K562 (cell line): ENCODE results near the gene RNASEH2A. TPM values are rescaled to one million over a fixed set of nuclear protein-coding genes. Genes with fewer than 3 reads are reported as not detected.

ENCODE experiments used
- CTBP1 ChIP-seq: fragments of 450-650 bp; IDR thresholded peaks from 2 replicates; pipeline ENCODE4 v1.6.1; 2016; ENCODE audit warnings: borderline replicate concordance
- IRF2 ChIP-seq: sonication (generic); formaldehyde crosslinking; IDR thresholded peaks from 2 replicates; pipeline ENCODE4 v1.8.1; 2022; ENCODE audit warnings: mild to moderate bottlenecking, missing genetic modification reagents
- KLF13 ChIP-seq: fragments of 450-650 bp; IDR thresholded peaks from 2 replicates; pipeline ENCODE4 v1.6.1; 2016; ENCODE audit warnings: missing genetic modification characterization, low read depth, mild to moderate bottlenecking, missing compliant biosample characterization, moderate library complexity, borderline replicate concordance
- MCM3 ChIP-seq: fragments of 450-650 bp; IDR thresholded peaks from 2 replicates; pipeline ENCODE4 v1.6.1; 2016
- RCOR1 ChIP-seq, 2 experiments: IDR thresholded peaks; 2 replicates each; pipeline ENCODE4 v1.6.1; 2012; ENCODE audit warnings: low read depth in 2 of 2, low read length in 2 of 2, borderline replicate concordance in 1 of 2, improper control_type of control experiment in 1 of 2
- SETDB1 ChIP-seq: IDR thresholded peaks from one replicate; pipeline ENCODE4 v1.6.1; 2012; ENCODE audit warnings: low read length, control low read depth, inconsistent platforms
- SPI1 ChIP-seq: IDR thresholded peaks from 2 replicates; pipeline ENCODE4 v1.6.1; 2011; ENCODE audit warnings: low read depth, low read length, control low read depth, borderline replicate concordance
- SRF ChIP-seq, 2 experiments: fragments of 250-450, 450-650 bp in 1 of 2; sonication (Bioruptor Pico) in 1 of 2; sonication (generic) in 1 of 2; formaldehyde crosslinking; IDR thresholded peaks; 2 replicates each; pipeline versions ENCODE4 v1.5.0 to v1.5.1; 2020 to 2022; ENCODE audit warnings: mild to moderate bottlenecking in 1 of 2, missing genetic modification reagents in 1 of 2
- TCF3 ChIP-seq: sonication (generic); formaldehyde crosslinking; IDR thresholded peaks from 2 replicates; pipeline ENCODE4 v1.4.0; 2020; ENCODE audit warnings: mild to moderate bottlenecking, missing genetic modification reagents
- ZBTB17 ChIP-seq: fragments of 450-650 bp; formaldehyde crosslinking; IDR thresholded peaks from 2 replicates; pipeline ENCODE4 v1.4.0; 2020; ENCODE audit warnings: mild to moderate bottlenecking
- polyA plus RNA-seq, 8 experiments: library from polyadenylated mRNA; depleted of rRNA in 4 of 8; stranded (reverse) in 5 of 8; unstranded in 3 of 8; fragments of >200 nt; fragmentation: Nextera tagmentation in 2 of 8; fragmentation: Illumina TruSeq in 1 of 8; extraction: Ambion mirVana in 2 of 8; extraction: Trizol in 1 of 8; gene quantifications; 2 replicates each; pipeline versions ENCODE4 v1.2.1 to v1.2.3, GENCODE V29; 2011 to 2014; ENCODE audit warnings: inconsistent platforms in 1 of 8, missing spikeins in 1 of 8
- total RNA-seq, 7 experiments: library from RNA; depleted of rRNA in 6 of 7; stranded (reverse); fragments of >200 nt in 6 of 7; fragmentation: Illumina TruSeq in 2 of 7; extraction: Trizol in 2 of 7; gene quantifications; 2 replicates each; pipeline versions ENCODE4 v1.2.1 to v1.2.3, GENCODE V29; 2011 to 2021; ENCODE audit warnings: low replicate concordance in 1 of 7
- TF ChIP-seq, protein P1 (sequence below), 2 experiments: fragments of 450-650 bp in 1 of 2; IDR thresholded peaks; 2 replicates each; pipeline ENCODE4 v1.6.1; 2011 to 2017; ENCODE audit warnings: low read depth in 2 of 2, antibody characterized with exemption in 1 of 2, borderline replicate concordance in 1 of 2, low read length in 1 of 2, mild to moderate bottlenecking in 1 of 2, mixed read lengths in 1 of 2; ENCODE audit not compliant: control insufficient read depth in 1 of 2
- TF ChIP-seq, protein P2 (sequence below): fragments of 250-450 bp; sonication (Bioruptor Pico); IDR thresholded peaks from 2 replicates; pipeline ENCODE4 v1.5.1; 2021; ENCODE audit warnings: mild to moderate bottlenecking
- TF ChIP-seq, protein P3 (sequence below): fragments of 450-650 bp; conservative IDR thresholded peaks from 2 replicates; pipeline ENCODE4 v1.6.1; 2016; ENCODE audit warnings: missing genetic modification characterization, low read depth, mild to moderate bottlenecking, missing compliant biosample characterization, moderate library complexity
- TF ChIP-seq, protein P4 (sequence below): fragments of 450-650 bp; IDR thresholded peaks from 2 replicates; pipeline ENCODE4 v1.6.1; 2018; ENCODE audit not compliant: partially characterized antibody
- TF ChIP-seq, protein P5 (sequence below): fragments of 250-450 bp; sonication (Bioruptor Pico); IDR thresholded peaks from 2 replicates; pipeline ENCODE4 v1.8.0; 2022; ENCODE audit warnings: moderate library complexity, mild to moderate bottlenecking, inconsistent platforms

The RNASEH2A gene
- total and polyA plus RNA-seq, 9 of the 15 experiments (the other 6 are each of a cell fraction or from before 2014, with no cell fraction given) = 22.3 to 78.0 (median 61.7) TPM

DNA sequence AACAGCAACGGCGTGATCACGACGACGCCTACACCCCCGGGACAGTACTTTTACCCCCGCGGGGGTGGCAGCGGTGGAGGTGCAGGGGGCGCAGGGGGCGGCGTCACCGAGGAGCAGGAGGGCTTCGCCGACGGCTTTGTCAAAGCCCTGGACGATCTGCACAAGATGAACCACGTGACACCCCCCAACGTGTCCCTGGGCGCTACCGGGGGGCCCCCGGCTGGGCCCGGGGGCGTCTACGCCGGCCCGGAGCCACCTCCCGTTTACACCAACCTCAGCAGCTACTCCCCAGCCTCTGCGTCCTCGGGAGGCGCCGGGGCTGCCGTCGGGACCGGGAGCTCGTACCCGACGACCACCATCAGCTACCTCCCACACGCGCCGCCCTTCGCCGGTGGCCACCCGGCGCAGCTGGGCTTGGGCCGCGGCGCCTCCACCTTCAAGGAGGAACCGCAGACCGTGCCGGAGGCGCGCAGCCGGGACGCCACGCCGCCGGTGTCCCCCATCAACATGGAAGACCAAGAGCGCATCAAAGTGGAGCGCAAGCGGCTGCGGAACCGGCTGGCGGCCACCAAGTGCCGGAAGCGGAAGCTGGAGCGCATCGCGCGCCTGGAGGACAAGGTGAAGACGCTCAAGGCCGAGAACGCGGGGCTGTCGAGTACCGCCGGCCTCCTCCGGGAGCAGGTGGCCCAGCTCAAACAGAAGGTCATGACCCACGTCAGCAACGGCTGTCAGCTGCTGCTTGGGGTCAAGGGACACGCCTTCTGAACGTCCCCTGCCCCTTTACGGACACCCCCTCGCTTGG is 14.1 kb upstream of the RNASEH2A start (continued):
- TF ChIP-seq, protein P1, sequence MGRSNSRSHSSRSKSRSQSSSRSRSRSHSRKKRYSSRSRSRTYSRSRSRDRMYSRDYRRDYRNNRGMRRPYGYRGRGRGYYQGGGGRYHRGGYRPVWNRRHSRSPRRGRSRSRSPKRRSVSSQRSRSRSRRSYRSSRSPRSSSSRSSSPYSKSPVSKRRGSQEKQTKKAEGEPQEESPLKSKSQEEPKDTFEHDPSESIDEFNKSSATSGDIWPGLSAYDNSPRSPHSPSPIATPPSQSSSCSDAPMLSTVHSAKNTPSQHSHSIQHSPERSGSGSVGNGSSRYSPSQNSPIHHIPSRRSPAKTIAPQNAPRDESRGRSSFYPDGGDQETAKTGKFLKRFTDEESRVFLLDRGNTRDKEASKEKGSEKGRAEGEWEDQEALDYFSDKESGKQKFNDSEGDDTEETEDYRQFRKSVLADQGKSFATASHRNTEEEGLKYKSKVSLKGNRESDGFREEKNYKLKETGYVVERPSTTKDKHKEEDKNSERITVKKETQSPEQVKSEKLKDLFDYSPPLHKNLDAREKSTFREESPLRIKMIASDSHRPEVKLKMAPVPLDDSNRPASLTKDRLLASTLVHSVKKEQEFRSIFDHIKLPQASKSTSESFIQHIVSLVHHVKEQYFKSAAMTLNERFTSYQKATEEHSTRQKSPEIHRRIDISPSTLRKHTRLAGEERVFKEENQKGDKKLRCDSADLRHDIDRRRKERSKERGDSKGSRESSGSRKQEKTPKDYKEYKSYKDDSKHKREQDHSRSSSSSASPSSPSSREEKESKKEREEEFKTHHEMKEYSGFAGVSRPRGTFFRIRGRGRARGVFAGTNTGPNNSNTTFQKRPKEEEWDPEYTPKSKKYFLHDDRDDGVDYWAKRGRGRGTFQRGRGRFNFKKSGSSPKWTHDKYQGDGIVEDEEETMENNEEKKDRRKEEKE (IDR thresholded peaks at IDR 0.05; ENCODE audit: borderline replicate concordance in 1 of 2, control insufficient read depth in 1 of 2, low read depth in 2 of 2, low read length in 1 of 2) = peak in 1 of 2 experiments; percentile 83; a peak in 1 of 4 replicates
- TF ChIP-seq SETDB1 (no peak), IRF2 (CRISPR knock-in tag) (no peak), KLF13 (tag) (no peak), RCOR1 (IDR thresholded peaks at IDR 0.05; ENCODE audit: borderline replicate concordance in 1 of 2, low read depth in 2 of 2, low read length in 2 of 2) (peak in 1 of 2 experiments; percentile 28; a peak in 1 of 4 replicates), SRF (CRISPR knock-in tag; IDR thresholded peaks at IDR 0.05) (peak in 1 of 2 experiments; percentile 68; a peak in 1 of 4 replicates), SPI1 (peak; percentile 15; the same call in 1 of the 2 replicates), MCM3 (no peak), CTBP1 (peak; percentile 81), ZBTB17 (no peak; the same call in 1 of the 2 replicates), TCF3 (CRISPR knock-in tag) (peak; percentile 36)
- TF ChIP-seq, protein P2, sequence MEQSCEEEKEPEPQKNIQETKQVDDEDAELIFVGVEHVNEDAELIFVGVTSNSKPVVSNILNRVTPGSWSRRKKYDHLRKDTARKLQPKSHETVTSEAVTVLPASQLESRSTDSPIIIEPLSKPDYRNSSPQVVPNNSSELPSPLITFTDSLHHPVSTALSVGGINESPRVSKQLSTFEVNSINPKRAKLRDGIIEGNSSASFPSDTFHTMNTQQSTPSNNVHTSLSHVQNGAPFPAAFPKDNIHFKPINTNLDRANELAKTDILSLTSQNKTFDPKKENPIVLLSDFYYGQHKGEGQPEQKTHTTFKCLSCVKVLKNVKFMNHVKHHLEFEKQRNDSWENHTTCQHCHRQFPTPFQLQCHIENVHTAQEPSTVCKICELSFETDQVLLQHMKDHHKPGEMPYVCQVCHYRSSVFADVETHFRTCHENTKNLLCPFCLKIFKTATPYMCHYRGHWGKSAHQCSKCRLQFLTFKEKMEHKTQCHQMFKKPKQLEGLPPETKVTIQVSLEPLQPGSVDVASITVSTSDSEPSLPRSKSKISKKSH (CRISPR knock-in tag) = no peak
- TF ChIP-seq, protein P3, sequence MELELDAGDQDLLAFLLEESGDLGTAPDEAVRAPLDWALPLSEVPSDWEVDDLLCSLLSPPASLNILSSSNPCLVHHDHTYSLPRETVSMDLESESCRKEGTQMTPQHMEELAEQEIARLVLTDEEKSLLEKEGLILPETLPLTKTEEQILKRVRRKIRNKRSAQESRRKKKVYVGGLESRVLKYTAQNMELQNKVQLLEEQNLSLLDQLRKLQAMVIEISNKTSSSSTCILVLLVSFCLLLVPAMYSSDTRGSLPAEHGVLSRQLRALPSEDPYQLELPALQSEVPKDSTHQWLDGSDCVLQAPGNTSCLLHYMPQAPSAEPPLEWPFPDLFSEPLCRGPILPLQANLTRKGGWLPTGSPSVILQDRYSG (tag) = no peak
- TF ChIP-seq, protein P4, sequence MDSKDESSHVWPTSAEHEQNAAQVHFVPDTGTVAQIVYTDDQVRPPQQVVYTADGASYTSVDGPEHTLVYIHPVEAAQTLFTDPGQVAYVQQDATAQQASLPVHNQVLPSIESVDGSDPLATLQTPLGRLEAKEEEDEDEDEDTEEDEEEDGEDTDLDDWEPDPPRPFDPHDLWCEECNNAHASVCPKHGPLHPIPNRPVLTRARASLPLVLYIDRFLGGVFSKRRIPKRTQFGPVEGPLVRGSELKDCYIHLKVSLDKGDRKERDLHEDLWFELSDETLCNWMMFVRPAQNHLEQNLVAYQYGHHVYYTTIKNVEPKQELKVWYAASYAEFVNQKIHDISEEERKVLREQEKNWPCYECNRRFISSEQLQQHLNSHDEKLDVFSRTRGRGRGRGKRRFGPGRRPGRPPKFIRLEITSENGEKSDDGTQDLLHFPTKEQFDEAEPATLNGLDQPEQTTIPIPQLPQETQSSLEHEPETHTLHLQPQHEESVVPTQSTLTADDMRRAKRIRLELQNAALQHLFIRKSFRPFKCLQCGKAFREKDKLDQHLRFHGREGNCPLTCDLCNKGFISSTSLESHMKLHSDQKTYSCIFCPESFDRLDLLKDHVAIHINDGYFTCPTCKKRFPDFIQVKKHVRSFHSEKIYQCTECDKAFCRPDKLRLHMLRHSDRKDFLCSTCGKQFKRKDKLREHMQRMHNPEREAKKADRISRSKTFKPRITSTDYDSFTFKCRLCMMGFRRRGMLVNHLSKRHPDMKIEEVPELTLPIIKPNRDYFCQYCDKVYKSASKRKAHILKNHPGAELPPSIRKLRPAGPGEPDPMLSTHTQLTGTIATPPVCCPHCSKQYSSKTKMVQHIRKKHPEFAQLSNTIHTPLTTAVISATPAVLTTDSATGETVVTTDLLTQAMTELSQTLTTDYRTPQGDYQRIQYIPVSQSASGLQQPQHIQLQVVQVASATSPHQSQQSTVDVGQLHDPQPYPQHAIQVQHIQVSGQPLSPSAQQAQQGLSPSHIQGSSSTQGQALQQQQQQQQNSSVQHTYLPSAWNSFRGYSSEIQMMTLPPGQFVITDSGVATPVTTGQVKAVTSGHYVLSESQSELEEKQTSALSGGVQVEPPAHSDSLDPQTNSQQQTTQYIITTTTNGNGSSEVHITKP = no peak
- TF ChIP-seq, protein P5, sequence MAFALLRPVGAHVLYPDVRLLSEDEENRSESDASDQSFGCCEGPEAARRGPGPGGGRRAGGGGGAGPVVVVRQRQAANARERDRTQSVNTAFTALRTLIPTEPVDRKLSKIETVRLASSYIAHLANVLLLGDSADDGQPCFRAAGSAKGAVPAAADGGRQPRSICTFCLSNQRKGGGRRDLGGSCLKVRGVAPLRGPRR = no peak
